Prostate gland (tissue), 2 donors: ENCODE measurements around the gene LIG3.

Experiments used
- POLR2A ChIP-seq: fragments of 450-650 bp; IDR thresholded peaks from one replicate; pipeline ENCODE4 v1.6.1; 2016; ENCODE audit warnings: antibody characterized with exemption, mild to moderate bottlenecking
- POLR2AphosphoS5 ChIP-seq: sonication (generic); formaldehyde crosslinking; IDR thresholded peaks from one replicate; pipeline ENCODE4 v1.6.1; 2017; ENCODE audit warnings: antibody characterized with exemption
- TF ChIP-seq, protein P1 (sequence below), 4 experiments: fragments of 200-600 bp in 2 of 4; fragments of 450-650 bp in 2 of 4; sonication (generic) in 2 of 4; IDR thresholded peaks; 1 replicate in 3 of 4; 2 replicates in 1 of 4; pipeline ENCODE4 v1.5.1; 2016 to 2019; ENCODE audit warnings: antibody characterized with exemption in 4 of 4, mild to moderate bottlenecking in 2 of 4, moderate library complexity in 2 of 4

DNA sequence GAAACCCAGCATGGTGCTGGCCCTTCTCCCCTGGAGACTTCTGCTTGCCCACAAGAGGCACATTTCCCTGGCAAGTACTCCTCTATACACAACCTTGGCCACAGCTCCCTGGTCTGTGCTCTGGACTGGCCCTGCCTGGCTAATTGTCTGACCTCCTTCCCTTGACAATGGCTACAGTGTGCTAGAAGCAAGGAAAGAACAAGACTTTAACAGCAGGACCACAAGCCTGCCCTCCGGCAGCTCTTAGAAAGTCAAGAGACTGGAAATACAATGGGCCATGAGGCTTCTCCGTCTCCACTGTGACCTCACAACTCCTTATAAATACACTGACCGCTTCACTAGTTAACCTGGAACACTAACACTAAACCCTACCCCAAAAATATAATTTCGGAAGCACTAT lies 36.7 kb downstream of the LIG3 start:
- TF ChIP-seq, protein P1, sequence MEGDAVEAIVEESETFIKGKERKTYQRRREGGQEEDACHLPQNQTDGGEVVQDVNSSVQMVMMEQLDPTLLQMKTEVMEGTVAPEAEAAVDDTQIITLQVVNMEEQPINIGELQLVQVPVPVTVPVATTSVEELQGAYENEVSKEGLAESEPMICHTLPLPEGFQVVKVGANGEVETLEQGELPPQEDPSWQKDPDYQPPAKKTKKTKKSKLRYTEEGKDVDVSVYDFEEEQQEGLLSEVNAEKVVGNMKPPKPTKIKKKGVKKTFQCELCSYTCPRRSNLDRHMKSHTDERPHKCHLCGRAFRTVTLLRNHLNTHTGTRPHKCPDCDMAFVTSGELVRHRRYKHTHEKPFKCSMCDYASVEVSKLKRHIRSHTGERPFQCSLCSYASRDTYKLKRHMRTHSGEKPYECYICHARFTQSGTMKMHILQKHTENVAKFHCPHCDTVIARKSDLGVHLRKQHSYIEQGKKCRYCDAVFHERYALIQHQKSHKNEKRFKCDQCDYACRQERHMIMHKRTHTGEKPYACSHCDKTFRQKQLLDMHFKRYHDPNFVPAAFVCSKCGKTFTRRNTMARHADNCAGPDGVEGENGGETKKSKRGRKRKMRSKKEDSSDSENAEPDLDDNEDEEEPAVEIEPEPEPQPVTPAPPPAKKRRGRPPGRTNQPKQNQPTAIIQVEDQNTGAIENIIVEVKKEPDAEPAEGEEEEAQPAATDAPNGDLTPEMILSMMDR (IDR thresholded peaks at IDR 0.05), result no peak
- TF ChIP-seq POLR2A (no peak), POLR2AphosphoS5 (no peak)
